ENCODE results near the gene TAF15. TPM values are rescaled to one million over a fixed set of nuclear protein-coding genes. Genes with fewer than 3 reads are reported as not detected.

The TAF15 gene
- total RNA-seq, 6 experiments from 2014 or later = 41.3 to 75.8 (median 65.4) TPM

DNA sequence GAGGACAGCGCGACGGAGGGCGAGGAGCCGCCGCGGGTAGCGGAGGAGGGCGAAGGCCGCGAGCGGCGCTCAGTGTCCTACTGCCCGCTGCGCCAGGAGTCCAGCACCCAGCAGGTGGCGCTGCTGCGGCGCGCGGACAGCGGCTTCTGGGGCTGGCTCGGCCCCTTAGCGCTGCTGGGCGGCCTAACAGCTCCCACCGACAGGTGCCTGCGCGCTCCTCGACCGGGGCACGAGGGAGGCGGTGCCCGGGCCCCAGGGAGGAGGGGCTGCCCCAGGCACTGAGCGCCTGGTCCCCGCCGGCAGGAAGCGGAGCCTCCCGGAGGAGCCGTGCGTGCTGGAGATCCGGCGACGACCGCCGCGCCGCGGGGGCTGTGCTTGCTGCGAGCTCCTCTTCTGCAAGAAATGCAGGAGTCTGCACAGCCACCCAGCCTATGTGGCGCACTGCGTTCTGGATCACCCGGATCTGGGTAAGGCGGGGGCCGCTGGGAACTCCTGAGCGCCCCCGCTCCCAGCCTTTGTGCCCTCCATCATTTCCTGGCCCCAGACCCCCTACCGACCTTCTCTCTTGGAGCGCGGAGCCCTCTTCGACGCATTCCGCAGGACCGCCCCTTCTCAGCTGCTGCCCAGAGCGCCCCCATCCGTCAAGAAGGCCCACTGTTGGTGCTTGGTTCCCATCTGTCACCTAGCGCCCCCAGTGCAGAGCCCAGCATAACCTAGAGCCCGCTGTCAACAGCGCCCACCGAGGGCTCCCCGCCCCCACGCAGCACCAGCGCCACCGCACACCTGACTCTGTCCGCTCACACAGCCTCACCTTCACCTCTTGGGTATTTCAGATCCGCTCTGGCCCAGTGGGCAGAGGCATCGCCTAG lies 44.9 kb upstream of the TAF15 start:
- intact Hi-C loops (cut with DNase I) = no loop called here

DNA sequence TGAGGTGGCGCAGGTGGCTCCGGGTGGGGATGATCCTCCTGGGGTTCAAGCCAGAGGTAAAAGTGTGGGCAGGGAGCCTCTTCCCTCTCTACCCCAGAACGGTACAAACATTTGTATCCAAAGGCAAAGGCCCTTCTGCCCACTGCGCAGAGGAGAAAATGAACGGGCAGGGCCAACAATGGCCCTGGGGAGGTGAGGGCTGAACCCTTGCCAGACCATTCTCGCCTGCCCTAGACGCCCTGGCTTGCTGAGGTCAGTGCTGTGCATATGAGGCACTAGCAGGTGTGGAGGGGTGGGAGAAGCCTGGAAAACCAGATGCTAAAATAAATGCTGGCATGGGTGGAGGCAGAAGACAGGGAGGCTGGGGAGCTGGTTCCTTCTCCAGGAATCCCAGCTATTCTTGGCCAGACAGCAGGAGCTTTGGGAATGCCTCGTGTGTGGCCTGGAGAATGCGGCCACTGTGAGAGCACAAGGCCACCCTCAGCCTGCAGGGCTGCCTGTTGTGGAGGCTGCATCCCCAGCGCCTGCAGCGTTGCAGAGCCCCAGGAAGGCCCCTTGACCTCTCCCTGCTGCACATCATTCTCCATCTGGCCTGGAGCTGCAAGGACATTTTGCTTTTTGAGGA lies 44.1 kb upstream of the TAF15 start:
- Histone ChIP-seq H3K27ac (no peak overlapping the region), H3K27me3 (no peaks in the 10 kb centered on the region), H3K9me3 (no peaks in the 10 kb centered on the region), H3K4me3 (no peak overlapping the region), H3K4me1 (peaks cover 0 to 6% (median 0%) of the 10 kb centered on the region in 4 donors), H3K36me3 (no peaks in the 10 kb centered on the region)
- ATAC-seq = no peak
- 67% methylated on average over 6 of the region's 11 CpGs for WGBS (ENCODE audit: insufficient coverage, low coverage, low lambda C conversion rate, missing lambda C conversion rate)
- intact Hi-C loops (cut with DNase I) = loop anchor here (5.0 kb wide), 1 partner anchor 42 kb away; the partner anchor contains the start of gene TAF15 (in 2 of the 2)
- TF ChIP-seq POLR2A (IDR thresholded peaks at IDR 0.05) = no peak
- TF ChIP-seq, protein P1, sequence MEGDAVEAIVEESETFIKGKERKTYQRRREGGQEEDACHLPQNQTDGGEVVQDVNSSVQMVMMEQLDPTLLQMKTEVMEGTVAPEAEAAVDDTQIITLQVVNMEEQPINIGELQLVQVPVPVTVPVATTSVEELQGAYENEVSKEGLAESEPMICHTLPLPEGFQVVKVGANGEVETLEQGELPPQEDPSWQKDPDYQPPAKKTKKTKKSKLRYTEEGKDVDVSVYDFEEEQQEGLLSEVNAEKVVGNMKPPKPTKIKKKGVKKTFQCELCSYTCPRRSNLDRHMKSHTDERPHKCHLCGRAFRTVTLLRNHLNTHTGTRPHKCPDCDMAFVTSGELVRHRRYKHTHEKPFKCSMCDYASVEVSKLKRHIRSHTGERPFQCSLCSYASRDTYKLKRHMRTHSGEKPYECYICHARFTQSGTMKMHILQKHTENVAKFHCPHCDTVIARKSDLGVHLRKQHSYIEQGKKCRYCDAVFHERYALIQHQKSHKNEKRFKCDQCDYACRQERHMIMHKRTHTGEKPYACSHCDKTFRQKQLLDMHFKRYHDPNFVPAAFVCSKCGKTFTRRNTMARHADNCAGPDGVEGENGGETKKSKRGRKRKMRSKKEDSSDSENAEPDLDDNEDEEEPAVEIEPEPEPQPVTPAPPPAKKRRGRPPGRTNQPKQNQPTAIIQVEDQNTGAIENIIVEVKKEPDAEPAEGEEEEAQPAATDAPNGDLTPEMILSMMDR (IDR thresholded peaks at IDR 0.05) = no peak
- no peak for DNase-seq

More for the DNA sequence above, 44.9 kb upstream of the TAF15 start:
- no peaks in the 10 kb centered on the region for H3K36me3 ChIP-seq
- TF ChIP-seq, protein P1 (IDR thresholded peaks at IDR 0.05) = peak; percentile 93 to 99 (median 97)
- no peak for TF ChIP-seq POLR2A (IDR thresholded peaks at IDR 0.05)
- peak overlapping the region in 1 of 3 donors; percentile 10 for H3K27ac ChIP-seq
- 4% methylated on average over 25 of the region's 75 CpGs for WGBS (ENCODE audit: insufficient coverage, low coverage, low lambda C conversion rate, missing lambda C conversion rate)
- no peaks in the 10 kb centered on the region for H3K27me3 ChIP-seq
- peaks cover 0 to 6% (median 0%) of the 10 kb centered on the region in 4 donors for H3K4me1 ChIP-seq
- DNase-seq = peak; percentile 89 to 90 (median 90)
- H3K4me3 ChIP-seq = peak overlapping the region; percentile 31 to 56 (median 51)
- H3K9me3 ChIP-seq = no peaks in the 10 kb centered on the region
- peak; percentile 95 to 99 (median 98) for ATAC-seq

DNA sequence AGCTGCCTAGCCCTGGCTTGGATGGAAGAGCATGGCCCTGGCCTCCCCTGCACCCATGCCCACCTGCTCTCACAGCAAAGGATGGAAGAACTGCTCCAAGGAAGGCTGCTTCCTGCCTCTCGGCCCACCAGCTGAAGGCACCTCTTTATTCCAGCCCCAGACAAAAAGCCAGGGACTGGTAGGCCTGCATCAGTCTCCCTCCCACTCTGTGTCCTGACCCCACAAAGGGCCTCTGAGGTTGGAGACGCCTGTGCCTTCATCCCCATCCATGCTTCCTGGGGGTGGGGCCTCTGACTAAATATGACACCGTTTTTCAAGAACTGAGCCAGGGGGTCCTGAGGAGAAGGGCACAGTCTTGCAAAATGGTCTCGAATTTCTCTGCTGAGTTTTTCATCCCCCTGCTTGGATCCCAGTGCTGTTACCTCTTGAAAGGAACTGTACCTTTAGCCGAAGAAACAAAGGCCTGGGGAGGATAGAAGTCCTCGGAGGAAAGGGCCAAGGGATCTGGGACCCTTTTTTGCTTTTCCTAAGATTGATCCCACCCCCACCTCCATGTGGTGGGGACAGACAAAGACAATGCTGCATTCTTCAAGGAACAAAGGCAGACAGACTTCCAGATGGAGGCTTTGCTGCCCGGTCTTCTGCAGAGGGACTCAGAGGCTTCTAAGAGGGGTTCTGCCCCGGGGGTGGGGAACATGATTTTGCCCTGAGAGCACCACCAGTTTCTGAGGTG lies 43.4 kb upstream of the TAF15 start:
- no peaks in the 10 kb centered on the region for H3K27me3 ChIP-seq
- H3K27ac ChIP-seq = no peak overlapping the region
- H3K4me1 ChIP-seq = peaks cover 0 to 6% (median 0%) of the 10 kb centered on the region in 4 donors
- TF ChIP-seq, protein P1 (IDR thresholded peaks at IDR 0.05) = no peak
- no peak for TF ChIP-seq POLR2A (IDR thresholded peaks at IDR 0.05)
- DNase-seq (no peak), ATAC-seq (no peak)
- intact Hi-C loops (cut with DNase I) = loop anchor here (5.0 kb wide), 1 partner anchor 41 kb away; the partner anchor contains the start of gene TAF15 (in 2 of the 2)
- no peaks in the 10 kb centered on the region for H3K36me3 ChIP-seq
- 57% methylated on average over 4 of the region's 8 CpGs for WGBS (ENCODE audit: insufficient coverage, low coverage, low lambda C conversion rate, missing lambda C conversion rate)
- H3K4me3 ChIP-seq = no peak overlapping the region
- H3K9me3 ChIP-seq = no peaks in the 10 kb centered on the region

DNA sequence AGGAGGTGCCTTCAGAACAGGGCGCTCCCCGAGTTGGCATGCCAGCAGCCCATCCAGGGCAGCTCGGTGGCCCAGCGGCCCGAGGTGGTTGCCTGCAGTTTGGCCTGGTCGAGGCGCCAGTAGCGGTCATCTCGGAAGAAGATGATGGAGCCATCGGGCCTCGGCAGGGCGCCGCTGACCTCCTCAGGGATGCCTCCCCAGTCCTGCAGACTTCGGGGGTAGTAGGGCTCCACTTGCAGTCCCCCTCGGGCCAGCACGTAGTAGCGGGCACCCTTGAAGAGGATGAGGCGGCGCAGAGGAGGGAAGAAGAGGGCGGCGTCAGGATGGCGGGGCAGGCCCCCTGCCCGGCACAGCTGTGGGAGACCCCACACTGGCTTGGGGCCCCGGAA lies 42.8 kb upstream of the TAF15 start:
- peak in 1 of 3 donors; percentile 40 for DNase-seq
- 50% methylated on average over 1 of the region's 24 CpGs for WGBS (ENCODE audit: insufficient coverage, low coverage, low lambda C conversion rate, missing lambda C conversion rate)
- Histone ChIP-seq H3K4me1 (peaks cover 0 to 6% (median 0%) of the 10 kb centered on the region in 4 donors), H3K27me3 (no peaks in the 10 kb centered on the region), H3K9me3 (no peaks in the 10 kb centered on the region), H3K27ac (no peak overlapping the region), H3K4me3 (no peak overlapping the region), H3K36me3 (no peaks in the 10 kb centered on the region)
- intact Hi-C loops (cut with DNase I) = loop anchor here (5.0 kb wide), 1 partner anchor 41 kb away; the partner anchor contains the start of gene TAF15 (in 2 of the 2)
- TF ChIP-seq POLR2A (IDR thresholded peaks at IDR 0.05) = no peak
- TF ChIP-seq, protein P1 (IDR thresholded peaks at IDR 0.05) = no peak
- no peak for ATAC-seq

Data from right lobe of liver (tissue), 6 donors.